Keratinocyte (primary cell): ENCODE measurements around the gene C1orf56. TPM values are rescaled to one million over a fixed set of nuclear protein-coding genes. Genes with fewer than 3 reads are reported as not detected.
A peak's percentile ranks its signal among the peaks of the same experiment; 100 is the strongest.

Source experiments
- DNase-seq: peaks from one replicate; pipeline ENCODE4 v3.0.0-alpha.2; 2011; ENCODE audit warnings: low read depth, missing footprints, low spot score
- FAIRE-seq: peaks from 2 replicates; lab custom pipeline; 2011; peaks lifted over from hg19 to GRCh38; lab: Jason Lieb, UNC
- H2AFZ ChIP-seq: 2 replicates; pipeline ENCODE4 v1.6.0; 2012; ENCODE audit warnings: low read length, control low read depth, inconsistent platforms; ENCODE audit not compliant: control insufficient read depth
- H3K27ac ChIP-seq: 2 replicates; pipeline ENCODE4 v1.5.1; 2011; ENCODE audit warnings: low read length; ENCODE audit not compliant: control insufficient read depth, insufficient read depth
- H3K27me3 ChIP-seq: 3 replicates; pipeline ENCODE4 v1.6.0; 2011; ENCODE audit warnings: low read length; ENCODE audit not compliant: control insufficient read depth, insufficient read depth; ENCODE audit errors: extremely low read depth
- H3K36me3 ChIP-seq, 2 experiments: 2 replicates in 1 of 2; 3 replicates in 1 of 2; pipeline ENCODE4 v1.5.1; 2011; ENCODE audit warnings: low read length in 2 of 2, mild to moderate bottlenecking in 1 of 2; ENCODE audit not compliant: control insufficient read depth in 2 of 2, insufficient read depth in 2 of 2; ENCODE audit errors: extremely low read depth in 1 of 2
- H3K4me1 ChIP-seq: 3 replicates; pipeline ENCODE4 v1.5.1; 2011; ENCODE audit warnings: low read length; ENCODE audit not compliant: control insufficient read depth, insufficient read depth; ENCODE audit errors: extremely low read depth
- H3K4me2 ChIP-seq: 3 replicates; pipeline ENCODE4 v1.6.0; 2011; ENCODE audit warnings: low read depth, low read length; ENCODE audit not compliant: control insufficient read depth, insufficient read depth; ENCODE audit errors: extremely low read depth
- H3K4me3 ChIP-seq, 3 experiments: fragments of 200-600 bp in 1 of 3; sonication (generic) in 1 of 3; 2 replicates in 2 of 3; 3 replicates in 1 of 3; pipeline ENCODE4 v1.5.1; 2011 to 2016; ENCODE audit warnings: low read length in 3 of 3, mild to moderate bottlenecking in 3 of 3, control low read depth in 2 of 3, inconsistent platforms in 1 of 3, low read depth in 1 of 3, mixed read lengths in 1 of 3, mixed run types in 1 of 3, moderate library complexity in 1 of 3; ENCODE audit not compliant: control insufficient read depth in 2 of 3, insufficient read depth in 2 of 3; ENCODE audit errors: extremely low read depth in 1 of 3
- H3K79me2 ChIP-seq: 2 replicates; pipeline ENCODE4 v1.6.0; 2012; ENCODE audit warnings: low read length; ENCODE audit not compliant: control insufficient read depth, insufficient read depth
- H3K9ac ChIP-seq: 3 replicates; pipeline ENCODE4 v1.6.0; 2011; ENCODE audit warnings: low read length; ENCODE audit not compliant: control insufficient read depth, insufficient read depth; ENCODE audit errors: extremely low read depth
- H3K9me1 ChIP-seq: 3 replicates; pipeline ENCODE4 v1.6.0; 2011; ENCODE audit warnings: low read length; ENCODE audit not compliant: control insufficient read depth, insufficient read depth; ENCODE audit errors: extremely low read depth
- H3K9me3 ChIP-seq: 2 replicates; pipeline ENCODE4 v1.5.1; 2012; ENCODE audit warnings: low read depth, low read length; ENCODE audit not compliant: control insufficient read depth
- H4K20me1 ChIP-seq: 3 replicates; pipeline ENCODE4 v1.6.0; 2011; ENCODE audit warnings: low read length; ENCODE audit not compliant: control insufficient read depth, insufficient read depth; ENCODE audit errors: extremely low read depth
- CTCF ChIP-seq, 3 experiments: IDR thresholded peaks in 1 of 3; conservative IDR thresholded peaks in 1 of 3; optimal IDR thresholded peaks in 1 of 3; 2 replicates in 2 of 3; 3 replicates in 1 of 3; pipeline versions ENCODE3 to v1.5.1; 2011; ENCODE audit warnings: low read length in 3 of 3, mild to moderate bottlenecking in 3 of 3, moderate library complexity in 2 of 3, control low read depth in 1 of 3, inconsistent platforms in 1 of 3; ENCODE audit not compliant: insufficient read depth in 2 of 3; ENCODE audit errors: extremely low read depth in 1 of 3
- EZH2 ChIP-seq: IDR thresholded peaks from one replicate; pipeline ENCODE4 v1.6.1; 2012; ENCODE audit warnings: inconsistent platforms, mild to moderate bottlenecking, low read length, moderate library complexity
- dilution Hi-C: fragments of 300-500 bp; cut with MboI; formaldehyde crosslinking; loops from one replicate; pipeline ENCODE4 v1.7.0; 2020; ENCODE audit warnings: low sequenced_read_pairs; ENCODE audit not compliant: extremely low pct_ligation_motif_present
- polyA plus RNA-seq, 5 experiments: library from polyadenylated mRNA; depleted of rRNA in 3 of 5; stranded (reverse) in 3 of 5; stranded (forward) in 1 of 5; unstranded in 1 of 5; fragments of >200 nt; gene quantifications; 1 replicate in 1 of 5; 2 replicates in 3 of 5; 3 replicates in 1 of 5; pipeline versions ENCODE4 v1.2.1 to v1.2.3, GENCODE V29; 2011 to 2012; ENCODE audit warnings: missing spikeins in 2 of 5, low read depth in 1 of 5, low replicate concordance in 1 of 5

Gene C1orf56
- polyA plus RNA-seq, 1 donor (not counting 4 experiments of a cell fraction or from before 2014, with no cell fraction given) = 0.26 TPM

- TF ChIP-seq EZH2 (no peak), CTCF (optimal IDR thresholded peaks at IDR 0.05 in 1 of 3, IDR thresholded peaks at IDR 0.05 in 1 of 3, conservative IDR thresholded peaks at IDR 0.05 in 1 of 3; ENCODE audit: extremely low read depth in 1 of 3, insufficient read depth in 2 of 3, low read length in 3 of 3) (no peak)
- DNase-seq (no peak), FAIRE-seq (no peak)
- Histone ChIP-seq H3K9me3 (no peaks in the 10 kb centered on the region), H3K4me2 (peak overlapping the region; percentile 34), H3K9me1 (peaks cover 17% of the 10 kb centered on the region), H3K4me1 (peaks cover 44% of the 10 kb centered on the region), H3K79me2 (peaks cover 52% of the 10 kb centered on the region), H4K20me1 (peaks cover 27% of the 10 kb centered on the region), H3K36me3 (peaks cover 46 to 64% of the 10 kb centered on the region in 2 experiments), H3K27me3 (no peaks in the 10 kb centered on the region), H2AFZ (no peak overlapping the region), H3K27ac (peak overlapping the region; percentile 19), H3K4me3 (no peak overlapping the region), H3K9ac (no peak overlapping the region)
- dilution Hi-C loops = no loop called here
These were observed 7.5 kb downstream of the C1orf56 start for GRCh38 chr1:151054971-151055547.

GRCh38 chr1:151055581-151055980 lies 8.0 kb downstream of the C1orf56 start:
- peaks cover 54% of the 10 kb centered on the region for H3K79me2 ChIP-seq
- DNase-seq (no peak), FAIRE-seq (no peak)
- peaks cover 45 to 64% of the 10 kb centered on the region in 2 experiments for H3K36me3 ChIP-seq
- peaks cover 17% of the 10 kb centered on the region for H3K9me1 ChIP-seq
- dilution Hi-C loops = no loop called here
- H3K4me1 ChIP-seq = peaks cover 46% of the 10 kb centered on the region
- H3K27me3 ChIP-seq = no peaks in the 10 kb centered on the region
- peaks cover 27% of the 10 kb centered on the region for H4K20me1 ChIP-seq
- no peak overlapping the region for H3K4me3 ChIP-seq
- H3K4me2 ChIP-seq = peak overlapping the region; percentile 34
- TF ChIP-seq EZH2 = no peak
- TF ChIP-seq CTCF (optimal IDR thresholded peaks at IDR 0.05 in 1 of 3, IDR thresholded peaks at IDR 0.05 in 1 of 3, conservative IDR thresholded peaks at IDR 0.05 in 1 of 3; ENCODE audit: extremely low read depth in 1 of 3, insufficient read depth in 2 of 3, low read length in 3 of 3) = no peak
- no peaks in the 10 kb centered on the region for H3K9me3 ChIP-seq
- H3K27ac ChIP-seq = peak overlapping the region; percentile 19
- H3K9ac ChIP-seq = no peak overlapping the region
- H2AFZ ChIP-seq = no peak overlapping the region
